ENCODE data around the gene TVP23B.
"Not testable (repeated sequence)": the region's sequence is repeated elsewhere in the genome, so short reads cannot be mapped to it uniquely, and the experiment has no call there.

GRCh38 chr17:18803458-18804245 is 22.7 kb downstream of the TVP23B start:
- TF ChIP-seq, protein P1, sequence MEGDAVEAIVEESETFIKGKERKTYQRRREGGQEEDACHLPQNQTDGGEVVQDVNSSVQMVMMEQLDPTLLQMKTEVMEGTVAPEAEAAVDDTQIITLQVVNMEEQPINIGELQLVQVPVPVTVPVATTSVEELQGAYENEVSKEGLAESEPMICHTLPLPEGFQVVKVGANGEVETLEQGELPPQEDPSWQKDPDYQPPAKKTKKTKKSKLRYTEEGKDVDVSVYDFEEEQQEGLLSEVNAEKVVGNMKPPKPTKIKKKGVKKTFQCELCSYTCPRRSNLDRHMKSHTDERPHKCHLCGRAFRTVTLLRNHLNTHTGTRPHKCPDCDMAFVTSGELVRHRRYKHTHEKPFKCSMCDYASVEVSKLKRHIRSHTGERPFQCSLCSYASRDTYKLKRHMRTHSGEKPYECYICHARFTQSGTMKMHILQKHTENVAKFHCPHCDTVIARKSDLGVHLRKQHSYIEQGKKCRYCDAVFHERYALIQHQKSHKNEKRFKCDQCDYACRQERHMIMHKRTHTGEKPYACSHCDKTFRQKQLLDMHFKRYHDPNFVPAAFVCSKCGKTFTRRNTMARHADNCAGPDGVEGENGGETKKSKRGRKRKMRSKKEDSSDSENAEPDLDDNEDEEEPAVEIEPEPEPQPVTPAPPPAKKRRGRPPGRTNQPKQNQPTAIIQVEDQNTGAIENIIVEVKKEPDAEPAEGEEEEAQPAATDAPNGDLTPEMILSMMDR (conservative IDR thresholded peaks at IDR 0.05; ENCODE audit: low read length) = not testable (repeated sequence)
- TF ChIP-seq EZH2phosphoT487 (IDR thresholded peaks at IDR 0.05; ENCODE audit: borderline replicate concordance) = not testable (repeated sequence)

Measured in Loucy (cell line).